Mesodermal cell (in vitro differentiated cells): ENCODE results near the gene PRDX3.
"Not testable (repeated sequence)": the region's sequence is repeated elsewhere in the genome, so short reads cannot be mapped to it uniquely, and the experiment has no call there.

Source experiments
- H3K27ac ChIP-seq: 2 replicates; pipeline ENCODE4 v1.7.0; 2013; ENCODE audit warnings: mild to moderate bottlenecking, low read depth, low read length, moderate library complexity; ENCODE audit not compliant: severe bottlenecking
- H3K36me3 ChIP-seq: 2 replicates; pipeline ENCODE4 v1.7.1; 2013; ENCODE audit warnings: mild to moderate bottlenecking, low read length, moderate library complexity; ENCODE audit not compliant: control insufficient read depth, insufficient read depth
- H3K4me1 ChIP-seq: one replicate; pipeline ENCODE4 v1.7.1; 2013; ENCODE audit warnings: mild to moderate bottlenecking, low read length; ENCODE audit not compliant: insufficient read depth, control insufficient read depth, poor library complexity, severe bottlenecking
- H3K4me3 ChIP-seq: 2 replicates; pipeline ENCODE4 v1.7.0; 2013; ENCODE audit warnings: low read length, control low read depth, mild to moderate bottlenecking; ENCODE audit not compliant: insufficient read depth, poor library complexity, severe bottlenecking; ENCODE audit errors: extremely low read depth
- H3K9me3 ChIP-seq: 2 replicates; pipeline ENCODE4 v1.7.1; 2013; ENCODE audit warnings: mild to moderate bottlenecking, low read length, moderate library complexity; ENCODE audit not compliant: control insufficient read depth
- WGBS, 2 experiments: methylation state at CpG; one replicate each; pipeline ENCODE4 v1.1.5; 2013; ENCODE audit warnings: missing lambda C conversion rate in 2 of 2; ENCODE audit not compliant: insufficient coverage in 2 of 2; 5-methylcytosine and 5-hydroxymethylcytosine counted together

The PRDX3 gene

DNA sequence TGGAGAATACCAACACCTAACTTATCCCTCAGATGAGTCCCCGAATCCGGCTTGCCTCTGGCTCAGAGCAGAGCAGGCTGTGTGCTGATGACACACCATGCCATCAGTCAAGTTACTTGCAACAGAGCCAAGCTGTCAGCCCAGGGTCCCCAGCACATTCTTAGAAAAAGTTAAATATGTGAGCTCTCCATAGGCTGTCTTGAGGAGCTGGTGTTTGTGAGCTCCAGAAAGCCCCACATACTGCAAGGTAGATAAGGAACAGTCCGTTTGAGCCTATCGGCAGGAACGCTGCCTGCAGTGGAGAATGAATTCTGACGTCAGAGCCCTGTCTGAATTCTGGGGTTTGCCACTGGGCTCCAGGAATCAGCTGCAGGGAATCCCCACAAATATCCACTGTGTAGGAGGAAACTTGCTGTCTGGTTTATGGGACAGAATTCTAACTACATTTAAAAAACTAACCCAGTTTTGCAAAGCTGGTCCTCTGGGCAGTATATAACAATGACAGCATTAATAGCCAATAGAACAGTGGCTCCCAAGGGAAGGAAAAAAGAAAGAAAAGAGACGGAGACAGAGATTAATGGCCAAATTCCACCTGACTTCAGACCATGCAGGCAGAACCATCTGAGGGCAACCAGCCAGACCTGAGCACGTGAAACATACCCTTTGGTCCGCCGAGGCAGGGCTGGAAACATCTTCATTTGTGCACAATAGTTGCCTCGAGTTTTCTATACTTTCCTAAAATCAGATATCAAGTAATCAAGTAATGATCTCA lies 16.7 kb downstream of the PRDX3 start:
- H3K4me3 ChIP-seq, result no peak overlapping the region
- H3K9me3 ChIP-seq, result no peaks in the 10 kb centered on the region
- peaks cover 25% of the 10 kb centered on the region for H3K4me1 ChIP-seq
- no peaks in the 10 kb centered on the region for H3K36me3 ChIP-seq
- 89 to 91% methylated on average over 10 to 11 of the region's 11 CpGs for WGBS, 2 experiments
- peak overlapping the region; percentile 16 for H3K27ac ChIP-seq

DNA sequence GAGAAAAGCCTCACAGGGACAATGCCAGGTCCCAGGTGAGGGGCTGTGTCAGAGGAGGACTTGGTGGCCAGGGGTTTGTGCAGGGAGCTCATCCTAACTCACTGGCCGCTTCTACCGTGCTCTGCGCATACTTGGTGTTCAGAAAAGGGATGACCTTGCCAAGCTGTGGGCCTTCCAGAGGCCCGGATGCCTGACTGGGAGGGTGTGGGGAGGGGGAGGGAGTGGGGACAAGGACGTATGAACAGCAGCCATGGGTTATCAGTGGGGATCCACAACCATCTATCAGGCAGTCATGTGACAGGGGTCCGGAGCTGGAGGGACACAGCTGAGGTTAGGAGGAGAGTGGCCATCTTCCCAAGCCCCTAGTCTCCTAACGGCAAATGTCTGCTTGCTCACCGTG lies 19.3 kb downstream of the PRDX3 start:
- Histone ChIP-seq H3K27ac (no peak overlapping the region), H3K4me3 (no peak overlapping the region), H3K4me1 (peaks cover 7% of the 10 kb centered on the region), H3K9me3 (no peaks in the 10 kb centered on the region), H3K36me3 (peaks cover 11% of the 10 kb centered on the region)
- 79 to 86% methylated on average over 4 to 6 of the region's 8 CpGs for WGBS, 2 experiments

DNA sequence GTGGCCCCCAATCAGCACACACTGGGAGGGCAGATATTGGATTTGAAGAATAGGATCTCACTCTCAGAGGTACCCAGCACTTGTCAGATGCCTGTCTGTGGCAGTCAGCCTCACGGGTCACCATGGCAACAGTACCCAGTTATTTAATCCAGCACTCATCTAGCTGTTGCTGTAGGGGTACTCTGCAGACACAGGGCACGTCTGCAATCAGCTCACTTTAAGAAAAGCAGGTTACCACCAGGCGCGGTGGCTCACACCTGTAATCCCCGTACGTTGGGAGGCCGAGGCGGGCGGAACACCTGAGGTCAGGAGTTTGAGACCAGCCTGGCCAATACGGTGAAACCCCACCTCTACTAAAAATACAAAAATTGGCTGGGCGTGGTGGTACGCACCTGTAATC lies 25.0 kb downstream of the PRDX3 start:
- Histone ChIP-seq H3K4me3 (no peak overlapping the region), H3K27ac (no peak overlapping the region), H3K36me3 (peaks cover 21% of the 10 kb centered on the region), H3K9me3 (no peaks in the 10 kb centered on the region), H3K4me1 (no peaks in the 10 kb centered on the region)
- WGBS, 2 experiments, result 95 to 96% methylated on average over 11 of the region's 12 CpGs

DNA sequence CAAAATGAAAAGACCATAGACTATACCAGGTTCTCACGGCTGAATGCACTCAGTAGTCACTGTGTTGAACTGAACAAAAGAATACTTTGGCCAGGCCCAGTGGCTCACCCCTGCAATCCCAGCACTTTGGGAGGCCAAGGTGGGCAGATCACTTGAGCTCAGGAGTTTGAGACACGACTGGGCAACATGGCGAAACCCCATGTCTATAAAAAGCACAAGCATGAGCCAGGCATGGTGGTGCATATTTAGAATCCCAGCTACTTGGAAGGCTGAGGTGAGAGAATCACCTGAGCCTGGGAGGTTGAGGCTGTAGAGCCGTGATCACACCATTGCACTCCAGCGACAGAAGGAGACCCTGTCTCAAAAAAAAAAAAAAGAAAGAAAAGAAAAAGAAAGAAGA lies 25.6 kb downstream of the PRDX3 start:
- no peaks in the 10 kb centered on the region for H3K4me1 ChIP-seq
- 82 to 100% methylated on average over 3 to 4 of the region's 5 CpGs for WGBS, 2 experiments
- H3K9me3 ChIP-seq, result no peaks in the 10 kb centered on the region

DNA sequence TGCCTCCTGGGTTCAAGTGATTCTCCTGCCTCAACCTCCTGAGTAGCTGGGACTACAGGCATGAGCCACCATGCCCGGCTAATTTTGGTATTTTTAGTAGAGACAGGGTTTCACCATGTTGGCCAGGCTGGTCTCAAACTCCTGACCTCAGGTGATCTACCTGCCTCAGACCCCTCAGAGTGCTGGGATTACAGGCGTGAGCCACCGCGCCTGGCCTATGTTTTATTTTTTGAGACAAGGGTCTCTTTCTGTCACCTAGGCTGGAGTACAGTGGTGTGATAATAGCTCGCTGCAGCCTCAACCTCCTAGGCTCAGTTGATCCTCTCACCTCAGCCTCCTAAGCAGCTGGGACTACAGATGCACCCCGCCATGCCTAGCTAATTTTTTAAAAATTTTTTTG lies 27.0 kb downstream of the PRDX3 start:
- 100% methylated on average over 3 of the region's 6 CpGs; no CpG with 5 or more reads in 1 of the 2 experiments for WGBS, 2 experiments
- not testable (repeated sequence) for H3K27ac ChIP-seq, H3K4me1 ChIP-seq, H3K4me3 ChIP-seq, H3K9me3 ChIP-seq
- peaks cover 29% of the 10 kb centered on the region for H3K36me3 ChIP-seq

More for the DNA sequence above, 25.6 kb downstream of the PRDX3 start:
- no peak overlapping the region for H3K27ac ChIP-seq
- no peak overlapping the region for H3K4me3 ChIP-seq
- peaks cover 21% of the 10 kb centered on the region for H3K36me3 ChIP-seq

DNA sequence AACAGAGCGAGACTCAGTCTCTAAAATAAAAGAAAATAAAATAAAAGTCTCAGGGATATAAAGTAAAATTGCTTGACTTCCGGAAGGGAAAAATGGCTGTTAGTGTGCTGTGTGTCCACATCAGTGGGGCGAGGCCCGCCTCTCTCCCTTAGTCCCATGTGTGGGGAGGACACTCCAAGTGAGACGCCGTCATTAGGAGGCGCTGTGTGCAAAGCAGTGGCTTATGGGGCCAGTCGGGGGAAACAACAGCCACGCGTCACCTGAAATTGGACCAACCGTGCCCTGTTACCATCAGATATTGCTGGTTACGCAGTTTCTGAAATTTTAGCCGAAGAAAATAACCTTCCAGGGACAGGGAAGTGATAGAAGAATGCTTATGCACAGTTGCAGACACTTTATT lies 28.9 kb downstream of the PRDX3 start:
- Histone ChIP-seq H3K9me3 (no peaks in the 10 kb centered on the region), H3K4me1 (no peaks in the 10 kb centered on the region), H3K27ac (no peak overlapping the region), H3K4me3 (no peak overlapping the region), H3K36me3 (peaks cover 18% of the 10 kb centered on the region)
- 79 to 87% methylated on average over 10 to 12 of the region's 13 CpGs for WGBS, 2 experiments

DNA sequence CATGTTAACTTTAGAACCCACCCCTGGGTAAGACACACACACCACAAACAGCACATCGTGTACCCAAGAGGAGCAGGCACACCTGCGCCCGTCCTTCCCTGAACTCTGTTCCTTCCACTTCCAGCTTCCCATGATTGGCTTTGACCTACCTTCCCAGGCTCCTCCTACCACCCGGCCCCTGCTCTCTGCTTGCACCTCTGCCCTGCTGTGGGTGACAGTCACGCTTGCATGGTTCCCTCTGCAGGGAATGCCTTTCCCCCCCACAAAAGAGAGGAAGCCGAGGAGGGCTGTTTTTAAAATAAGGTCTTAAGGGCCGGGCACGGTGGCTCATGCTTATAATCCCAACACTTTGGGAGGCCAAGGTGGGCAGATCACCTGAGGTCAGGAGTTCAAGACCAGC lies 29.5 kb downstream of the PRDX3 start:
- Histone ChIP-seq H3K27ac (no peak overlapping the region), H3K9me3 (no peaks in the 10 kb centered on the region), H3K4me3 (no peak overlapping the region), H3K4me1 (no peaks in the 10 kb centered on the region), H3K36me3 (peaks cover 16% of the 10 kb centered on the region)
- 83 to 96% methylated on average over 1 to 6 of the region's 8 CpGs for WGBS, 2 experiments

DNA sequence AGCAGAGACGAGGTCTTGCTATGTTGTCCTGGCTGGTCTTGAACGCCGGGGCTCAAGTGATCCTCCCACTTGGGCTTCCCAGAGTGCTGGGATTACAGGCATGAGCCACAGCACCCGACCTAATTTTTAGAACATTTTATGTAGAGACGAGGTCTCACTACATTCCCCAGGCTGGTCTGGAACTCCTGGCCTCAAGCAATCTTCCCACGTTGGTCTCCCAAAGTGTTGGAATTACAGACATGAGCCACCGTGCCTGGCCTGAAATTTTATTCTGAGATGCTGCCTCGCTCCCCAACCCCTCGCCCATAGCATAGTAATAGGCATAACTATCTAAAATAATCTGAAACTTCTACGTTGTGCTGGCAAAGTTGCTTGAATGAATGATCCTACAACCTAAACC lies 35.0 kb downstream of the PRDX3 start:
- no peaks in the 10 kb centered on the region for H3K4me1 ChIP-seq
- 96 to 98% methylated on average over 6 to 7 of the region's 10 CpGs for WGBS, 2 experiments
- no peak overlapping the region for H3K27ac ChIP-seq
- H3K9me3 ChIP-seq, result no peaks in the 10 kb centered on the region
- H3K36me3 ChIP-seq, result peaks cover 9% of the 10 kb centered on the region
- H3K4me3 ChIP-seq, result no peak overlapping the region

DNA sequence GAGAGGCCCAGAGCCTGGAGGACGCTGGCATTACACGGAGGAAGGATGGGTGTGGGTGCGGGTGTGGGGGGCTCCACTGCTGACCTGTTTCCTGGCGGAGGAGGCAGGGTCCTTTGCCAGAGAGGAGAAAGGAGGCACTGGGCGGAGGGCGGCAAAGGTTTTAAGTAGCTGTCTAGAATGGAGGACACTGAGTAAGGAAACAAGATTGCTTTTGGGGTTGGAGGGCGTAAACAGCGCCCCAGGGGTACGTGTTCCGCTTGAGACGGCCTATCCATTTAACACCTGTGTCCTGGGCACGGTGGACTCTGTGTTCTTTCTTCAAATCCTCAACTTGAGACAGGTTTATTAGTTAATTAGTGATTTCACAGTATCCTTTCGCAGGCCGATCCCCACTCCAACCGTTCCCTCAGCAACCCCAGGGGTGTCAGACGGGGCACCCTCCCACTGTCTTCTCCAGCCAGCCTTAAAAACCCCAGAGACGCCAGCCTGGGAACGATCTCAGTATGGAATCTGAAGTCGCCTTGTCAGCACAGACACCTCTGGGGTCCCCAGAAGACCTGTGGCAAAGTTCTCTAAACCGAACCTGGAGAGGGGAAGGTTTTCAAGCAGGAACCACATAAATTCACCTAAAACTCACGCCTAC lies 37.9 kb downstream of the PRDX3 start:
- no peaks in the 10 kb centered on the region for H3K4me1 ChIP-seq
- no peak overlapping the region for H3K4me3 ChIP-seq
- H3K27ac ChIP-seq, result no peak overlapping the region
- H3K9me3 ChIP-seq, result no peaks in the 10 kb centered on the region
- 82 to 92% methylated on average over 17 to 19 of the region's 21 CpGs for WGBS, 2 experiments
- H3K36me3 ChIP-seq, result peaks cover 6% of the 10 kb centered on the region

DNA sequence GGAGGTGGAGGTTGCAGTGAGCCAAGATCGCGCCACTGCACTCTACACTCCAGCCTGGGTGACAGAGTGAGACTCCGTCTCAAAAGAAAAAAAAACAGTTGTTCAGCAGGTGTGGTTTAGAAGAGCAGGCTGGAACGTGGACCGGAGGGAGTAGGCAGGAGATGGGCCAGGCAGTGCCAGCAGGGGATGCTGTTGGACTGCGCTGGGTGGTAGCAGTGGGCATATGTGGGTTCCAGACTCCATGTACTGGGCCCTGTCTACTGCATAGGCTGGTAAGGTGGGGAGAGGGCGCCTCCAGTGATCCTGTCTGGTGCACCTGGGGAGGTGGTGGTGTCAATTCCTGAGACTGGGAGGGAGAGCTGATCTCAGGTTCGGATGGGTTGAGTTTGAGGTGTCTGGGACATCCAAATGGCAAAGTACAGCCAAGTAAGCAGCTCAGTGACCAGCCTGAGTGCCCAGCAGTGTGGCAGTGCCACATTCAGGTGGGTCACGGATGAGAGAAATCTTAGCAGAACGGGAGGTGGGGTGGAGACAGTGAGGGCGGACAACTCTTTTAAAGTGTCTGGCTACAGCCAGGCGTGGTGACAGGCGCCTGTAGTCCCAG lies 39.0 kb downstream of the PRDX3 start:
- H3K4me1 ChIP-seq, result no peaks in the 10 kb centered on the region
- no peak overlapping the region for H3K27ac ChIP-seq
- no peaks in the 10 kb centered on the region for H3K9me3 ChIP-seq
- peaks cover 17% of the 10 kb centered on the region for H3K36me3 ChIP-seq
- no peak overlapping the region for H3K4me3 ChIP-seq
- 89 to 91% methylated on average over 12 to 13 of the region's 13 CpGs for WGBS, 2 experiments
